BJ (cell line): ENCODE measurements around the gene SAMM50. TPM values are rescaled to one million over a fixed set of nuclear protein-coding genes. Genes with fewer than 3 reads are reported as not detected.
A peak's percentile ranks its signal among the peaks of the same experiment; 100 is the strongest.

Source experiments
- CTCF ChIA-PET: fragments of 350-600 bp; formaldehyde crosslinking; extraction: SDS; loops from one replicate; lab custom pipeline; 2021; ENCODE audit warnings: antibody characterized with exemption, inconsistent platforms; lab: Yijun Ruan, JAX
- POLR2A ChIA-PET: fragments of 300-600 bp; sonication (Branson Sonifier 250); formaldehyde crosslinking; extraction: SDS; loops from one replicate; lab custom pipeline; 2021; ENCODE audit warnings: antibody characterized with exemption; lab: Charles Lee
- DNase-seq: peaks from one replicate; pipeline ENCODE4 v3.0.0-alpha.2; 2011; ENCODE audit warnings: low read depth
- H3K27me3 ChIP-seq: 2 replicates; pipeline ENCODE4 v1.6.0; 2011; ENCODE audit warnings: low read length; ENCODE audit not compliant: control insufficient read depth, insufficient read depth
- H3K36me3 ChIP-seq: 2 replicates; pipeline ENCODE4 v1.5.1; 2011; ENCODE audit warnings: low read length; ENCODE audit not compliant: control insufficient read depth, insufficient read depth
- H3K4me3 ChIP-seq: 2 replicates; pipeline ENCODE4 v1.5.1; 2011; ENCODE audit warnings: low read depth, mild to moderate bottlenecking, control low read depth, low read length
- polyA minus RNA-seq: library from RNA; depleted of rRNA, polyadenylated mRNA; stranded (reverse); fragments of >200 nt; gene quantifications from 2 replicates; pipeline ENCODE4 v1.2.3, GENCODE V29; 2011; rRNA and poly(A)+ RNA removed
- polyA plus RNA-seq: library from polyadenylated mRNA; depleted of rRNA; stranded (reverse); fragments of >200 nt; gene quantifications from 2 replicates; pipeline ENCODE4 v1.2.3, GENCODE V29; 2011; rRNA removed
- TF ChIP-seq, protein P1 (sequence below): IDR thresholded peaks from 2 replicates; pipeline ENCODE4 v1.5.1; 2011; ENCODE audit warnings: low read depth, mild to moderate bottlenecking, control low read depth, inconsistent platforms, low read length, moderate library complexity; ENCODE audit not compliant: insufficient read depth

Gene SAMM50
- 40.7 and 50.6 TPM in 2 replicates for polyA plus RNA-seq
- polyA minus RNA-seq, result 16.2 and 27.6 TPM in 2 replicates

DNA sequence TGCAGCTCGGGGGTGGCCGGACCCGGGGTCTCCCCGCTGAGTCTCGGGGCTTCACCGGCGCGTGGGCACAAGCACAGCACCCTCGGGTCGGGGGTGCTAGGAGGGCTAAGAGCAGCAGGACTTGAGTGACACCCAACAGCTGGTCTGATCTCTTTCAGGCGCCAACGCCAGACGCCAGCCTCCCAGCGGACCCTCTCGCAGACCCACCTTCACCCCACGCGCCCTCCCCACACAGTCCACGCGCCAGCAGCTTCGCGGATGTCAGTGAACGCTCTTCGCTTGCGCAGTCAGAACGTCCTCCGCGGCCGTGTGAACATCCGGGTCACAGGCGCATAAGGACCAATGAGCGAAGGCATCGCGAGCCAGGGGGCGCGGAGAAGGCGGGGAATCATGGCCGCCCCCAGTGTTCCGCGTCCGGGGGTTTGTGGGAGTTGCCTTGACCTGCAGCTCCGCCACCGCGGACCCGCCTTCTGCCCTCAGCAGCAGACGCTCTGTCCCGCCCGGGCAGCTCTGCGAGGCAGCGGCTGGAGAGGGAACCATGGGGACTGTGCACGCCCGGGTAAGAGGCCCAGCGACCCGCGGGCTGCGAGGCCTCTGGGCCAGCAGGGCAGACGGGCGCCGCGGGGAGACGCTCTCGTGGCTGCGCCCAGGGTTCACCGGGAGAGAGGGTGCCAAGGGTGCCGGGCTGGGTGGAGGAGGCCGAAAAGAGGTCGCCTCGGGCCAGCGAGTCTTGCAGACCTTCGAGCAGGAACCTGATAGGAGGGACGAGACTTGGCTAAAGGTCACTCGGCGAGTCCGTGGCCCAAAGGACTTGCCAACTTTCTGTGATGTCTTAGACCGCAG, at the start of gene SAMM50:
SAMM50 (plus strand) TSS at position 403 of the 843 bp plus-strand sequence; CDS start at position 539, 136 bp downstream.
- H3K36me3 ChIP-seq, result no peaks in the 10 kb centered on the region
- no peaks in the 10 kb centered on the region for H3K27me3 ChIP-seq
- DNase-seq, result peak; percentile 58
- ChIA-PET CTCF (interaction anchor here (0.8 to 1.8 kb wide), 7 partner anchors 10 to 734 kb away, joined by 3 to 23 read pairs (median 4); no protein-coding TSS in a partner anchor), POLR2A (no interaction called here)
- TF ChIP-seq, protein P1, sequence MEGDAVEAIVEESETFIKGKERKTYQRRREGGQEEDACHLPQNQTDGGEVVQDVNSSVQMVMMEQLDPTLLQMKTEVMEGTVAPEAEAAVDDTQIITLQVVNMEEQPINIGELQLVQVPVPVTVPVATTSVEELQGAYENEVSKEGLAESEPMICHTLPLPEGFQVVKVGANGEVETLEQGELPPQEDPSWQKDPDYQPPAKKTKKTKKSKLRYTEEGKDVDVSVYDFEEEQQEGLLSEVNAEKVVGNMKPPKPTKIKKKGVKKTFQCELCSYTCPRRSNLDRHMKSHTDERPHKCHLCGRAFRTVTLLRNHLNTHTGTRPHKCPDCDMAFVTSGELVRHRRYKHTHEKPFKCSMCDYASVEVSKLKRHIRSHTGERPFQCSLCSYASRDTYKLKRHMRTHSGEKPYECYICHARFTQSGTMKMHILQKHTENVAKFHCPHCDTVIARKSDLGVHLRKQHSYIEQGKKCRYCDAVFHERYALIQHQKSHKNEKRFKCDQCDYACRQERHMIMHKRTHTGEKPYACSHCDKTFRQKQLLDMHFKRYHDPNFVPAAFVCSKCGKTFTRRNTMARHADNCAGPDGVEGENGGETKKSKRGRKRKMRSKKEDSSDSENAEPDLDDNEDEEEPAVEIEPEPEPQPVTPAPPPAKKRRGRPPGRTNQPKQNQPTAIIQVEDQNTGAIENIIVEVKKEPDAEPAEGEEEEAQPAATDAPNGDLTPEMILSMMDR, result peak; percentile 19; the same call in 1 of the 2 replicates
- H3K4me3 ChIP-seq, result peak within 1 kb of the TSS; percentile 83

DNA sequence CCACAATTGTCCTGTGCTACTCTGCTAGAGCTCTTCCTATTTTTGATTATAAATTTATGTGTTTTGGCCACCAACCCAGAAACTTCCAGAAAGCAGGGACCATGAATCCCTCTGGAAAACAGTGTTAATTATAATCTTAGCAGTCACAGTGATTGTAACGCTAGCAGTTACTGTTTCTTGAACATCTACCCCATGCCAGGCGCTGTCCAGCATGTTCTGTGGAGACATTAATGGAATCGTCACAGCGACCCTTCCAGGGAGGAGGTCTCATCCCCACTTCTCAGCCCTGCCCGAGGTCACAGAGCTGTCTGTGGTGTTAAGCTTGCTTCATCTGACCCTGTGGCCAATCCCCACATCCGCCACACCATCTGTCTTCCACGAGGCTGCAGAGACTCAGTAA, 49.6 kb upstream of the SAMM50 start:
- H3K36me3 ChIP-seq, result no peaks in the 10 kb centered on the region
- POLR2A ChIA-PET, result no interaction called here
- CTCF ChIA-PET, result interaction anchor here (0.6 to 1.2 kb wide), 7 partner anchors 8 to 215 kb away, joined by 3 to 7 read pairs (median 3); no protein-coding TSS in a partner anchor
- no peak overlapping the region for H3K4me3 ChIP-seq
- TF ChIP-seq, protein P1, result no peak
- DNase-seq, result no peak
- H3K27me3 ChIP-seq, result peaks cover 5% of the 10 kb centered on the region

DNA sequence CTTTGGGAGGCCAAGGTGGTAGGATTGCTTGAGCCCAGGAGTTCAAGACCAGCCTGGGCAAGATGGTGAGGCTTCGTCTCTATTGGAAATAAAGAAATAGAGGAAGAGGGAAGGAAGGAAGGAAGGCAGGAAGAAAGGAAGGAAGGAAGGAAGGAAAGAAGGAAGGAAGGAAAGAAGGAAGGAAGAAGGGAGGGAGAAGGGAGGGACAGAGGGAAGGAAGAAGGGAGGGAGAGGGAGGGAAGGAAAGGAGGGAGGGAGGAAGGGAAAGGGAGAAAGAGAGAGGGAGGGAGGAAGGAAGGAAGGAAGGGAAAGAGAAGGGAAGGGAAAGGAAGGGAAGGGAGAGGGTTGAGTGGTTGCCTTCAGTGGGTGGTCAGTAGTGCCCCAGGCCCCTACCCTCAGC, 45.5 kb upstream of the SAMM50 start:
- H3K36me3 ChIP-seq, result no peaks in the 10 kb centered on the region
- CTCF ChIA-PET, result no interaction called here
- POLR2A ChIA-PET, result no interaction called here
- TF ChIP-seq, protein P1, result no peak
- peaks cover 10% of the 10 kb centered on the region for H3K27me3 ChIP-seq
- DNase-seq, result no peak
- no peak overlapping the region for H3K4me3 ChIP-seq

DNA sequence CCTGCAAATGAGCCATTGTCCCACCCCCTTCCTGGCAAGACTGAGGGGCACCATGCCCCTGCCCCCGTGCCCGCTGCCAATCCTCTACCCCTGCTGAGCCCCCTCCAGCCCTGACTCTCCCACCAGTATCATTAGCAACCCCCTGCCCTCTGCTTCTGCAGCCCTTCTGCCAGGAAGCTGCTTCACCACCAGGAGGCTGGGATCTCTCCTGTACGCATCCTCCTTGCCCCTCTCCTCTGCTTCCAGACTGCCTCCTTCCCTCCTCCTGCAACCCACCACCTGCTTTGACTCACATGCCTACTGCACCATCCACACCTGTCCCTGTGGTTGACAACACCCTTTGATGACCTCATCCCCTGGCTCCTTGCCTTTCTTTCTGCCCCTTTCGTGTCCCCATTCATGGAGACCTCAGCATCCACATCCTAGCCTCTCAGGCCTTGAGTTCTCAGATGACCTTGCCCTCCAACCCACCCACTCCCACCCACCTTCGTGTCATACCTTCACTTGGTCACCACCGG, 45.0 kb upstream of the SAMM50 start:
- CTCF ChIA-PET, result no interaction called here
- H3K36me3 ChIP-seq, result no peaks in the 10 kb centered on the region
- POLR2A ChIA-PET, result no interaction called here
- H3K27me3 ChIP-seq, result peaks cover 10% of the 10 kb centered on the region
- TF ChIP-seq, protein P1, result no peak
- DNase-seq, result no peak
- no peak overlapping the region for H3K4me3 ChIP-seq

DNA sequence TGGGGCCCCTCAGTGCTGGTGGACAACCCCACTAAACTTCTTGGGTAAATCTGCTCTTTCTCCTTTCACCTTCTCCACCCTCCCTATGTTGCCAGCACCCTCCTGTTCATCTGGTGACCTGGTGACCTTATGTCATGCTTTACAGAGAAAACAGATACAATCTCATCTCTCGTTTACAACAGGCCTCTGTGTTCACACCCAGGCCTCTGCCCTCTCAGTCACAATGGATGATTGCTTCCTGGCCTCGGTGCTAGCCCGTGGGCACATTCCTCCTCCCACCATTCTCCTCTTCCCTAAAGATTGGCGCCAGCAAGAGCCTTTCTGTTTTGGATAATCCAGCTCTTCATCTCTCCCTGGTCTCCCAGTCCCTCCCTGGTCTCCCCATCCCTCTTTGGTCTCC, 43.9 kb upstream of the SAMM50 start:
- POLR2A ChIA-PET, result no interaction called here
- no peak for DNase-seq
- TF ChIP-seq, protein P1, result no peak
- no peak overlapping the region for H3K4me3 ChIP-seq
- CTCF ChIA-PET, result no interaction called here
- peaks cover 10% of the 10 kb centered on the region for H3K27me3 ChIP-seq
- H3K36me3 ChIP-seq, result no peaks in the 10 kb centered on the region
